Cortex of kidney (tissue), 1 donor: Measurements from ENCODE around the gene HAPSTR1.
"Not testable (repeated sequence)": the region's sequence is repeated elsewhere in the genome, so short reads cannot be mapped to it uniquely, and the experiment has no call there.

Experiments used
- DNase-seq: peaks from one replicate; lab custom pipeline; 2025; lab: John Stamatoyannopoulos, UW

Gene HAPSTR1

DNA sequence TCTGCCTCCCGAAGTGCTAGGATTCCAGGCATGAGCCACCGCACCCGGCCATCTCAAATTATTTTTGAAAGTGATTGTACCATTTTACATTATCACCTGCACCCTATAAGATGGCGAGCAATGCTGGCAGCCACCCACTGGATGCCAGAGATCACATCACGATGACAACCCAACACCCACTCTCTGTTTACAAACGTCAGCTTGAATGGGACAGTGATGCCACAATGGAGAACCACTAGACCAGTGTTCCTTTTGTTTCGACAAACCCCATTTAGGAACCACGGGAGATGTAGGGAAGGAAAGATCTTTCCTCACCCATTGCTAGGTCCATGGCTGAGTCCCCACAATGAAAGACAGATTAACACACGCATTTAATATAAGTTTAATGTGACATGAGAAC, 20.1 kb upstream of the HAPSTR1 start:
- DNase-seq = no peak

DNA sequence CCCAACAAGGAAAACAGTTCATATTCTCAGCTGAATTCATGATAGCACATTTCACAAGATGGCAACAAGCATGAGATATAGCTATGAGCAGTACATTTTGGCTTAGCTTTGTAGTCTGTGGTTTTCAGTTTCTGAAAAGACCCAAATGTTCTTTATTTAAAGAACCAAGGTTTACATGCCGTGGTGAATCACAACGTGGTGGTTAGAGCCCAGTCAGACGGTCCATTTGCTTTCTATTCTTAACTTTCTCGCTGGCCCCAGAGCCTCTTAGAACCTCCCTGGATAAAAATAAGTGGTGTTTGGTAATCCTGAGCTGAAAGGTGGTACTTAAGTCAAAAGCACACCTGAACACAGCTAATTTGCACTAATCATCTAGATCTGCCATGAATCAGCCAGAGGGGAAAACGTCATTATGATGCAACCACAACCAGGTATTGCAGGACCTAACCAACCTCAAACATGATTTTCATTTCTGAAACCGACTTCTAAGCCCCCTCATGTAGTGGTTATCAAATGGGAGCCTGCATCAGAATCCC, 18.6 kb upstream of the HAPSTR1 start:
- no peak for DNase-seq

DNA sequence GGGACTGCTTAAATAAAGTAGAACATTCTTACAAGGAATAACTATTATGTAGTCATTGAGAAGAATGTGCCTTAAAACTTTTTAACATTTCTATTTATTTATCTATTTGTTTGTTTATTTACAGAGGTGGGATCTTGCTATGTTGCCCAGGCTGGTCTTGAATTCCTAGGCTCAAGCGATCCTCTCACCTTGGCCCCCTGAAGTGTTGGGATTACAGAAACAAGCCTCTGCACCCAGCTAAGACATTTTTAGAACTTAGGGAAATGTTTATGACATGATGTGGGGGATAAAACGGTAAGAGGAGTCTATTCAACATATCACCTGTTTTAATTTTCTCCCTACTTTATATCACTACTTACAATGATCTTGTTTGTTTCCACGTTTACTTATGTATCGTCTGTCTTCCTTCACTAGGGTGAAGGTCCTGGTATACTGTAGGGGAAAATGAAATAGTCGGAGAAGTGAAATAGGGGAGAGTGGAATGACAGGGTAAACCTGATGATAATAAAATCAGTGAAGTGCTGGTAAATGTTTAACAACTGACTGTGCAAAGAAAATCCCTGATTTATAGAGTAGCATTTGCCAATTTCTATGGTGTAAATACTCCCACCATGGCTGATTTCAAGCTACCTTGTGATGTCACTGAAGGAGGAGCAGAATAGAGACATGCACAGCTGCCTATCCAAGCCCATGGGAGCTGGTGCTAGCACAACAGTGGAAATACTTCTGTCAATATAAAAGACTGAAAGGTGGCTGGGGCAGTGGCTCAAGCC, 16.0 kb upstream of the HAPSTR1 start:
- no peak for DNase-seq

DNA sequence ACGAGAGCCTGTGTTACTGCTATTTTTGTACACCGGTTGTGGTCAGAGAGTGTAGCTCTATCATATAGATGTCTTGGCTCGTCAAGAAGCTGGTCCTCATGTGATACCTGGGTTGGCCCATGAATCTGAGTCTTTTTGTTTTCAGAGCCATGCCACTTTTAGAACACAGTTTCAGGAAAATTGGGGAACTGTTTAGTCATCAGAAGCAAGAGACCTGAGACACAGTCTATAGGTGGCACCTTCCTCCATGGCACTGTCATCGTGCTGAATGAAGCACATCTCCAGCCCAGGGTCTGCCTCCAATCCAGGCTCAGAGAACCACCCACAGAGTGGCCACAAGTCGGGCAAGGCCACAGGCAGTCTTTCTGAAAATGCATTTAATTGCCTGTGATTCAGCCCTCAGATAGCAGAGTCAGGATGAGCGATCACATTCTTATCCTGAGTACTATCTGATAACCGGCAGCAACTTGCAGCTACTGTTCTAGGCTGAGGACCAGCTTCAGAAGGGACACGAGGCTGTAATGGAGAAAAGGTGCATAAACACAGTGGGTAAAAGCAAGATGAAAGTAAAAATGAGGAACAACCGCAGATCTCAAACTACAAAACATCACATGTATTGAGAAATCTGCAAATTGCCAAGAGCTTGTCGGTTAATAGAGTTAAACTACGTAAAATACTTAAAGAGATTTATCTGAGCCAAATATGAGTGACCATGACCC, 14.2 kb upstream of the HAPSTR1 start:
- DNase-seq = no peak

DNA sequence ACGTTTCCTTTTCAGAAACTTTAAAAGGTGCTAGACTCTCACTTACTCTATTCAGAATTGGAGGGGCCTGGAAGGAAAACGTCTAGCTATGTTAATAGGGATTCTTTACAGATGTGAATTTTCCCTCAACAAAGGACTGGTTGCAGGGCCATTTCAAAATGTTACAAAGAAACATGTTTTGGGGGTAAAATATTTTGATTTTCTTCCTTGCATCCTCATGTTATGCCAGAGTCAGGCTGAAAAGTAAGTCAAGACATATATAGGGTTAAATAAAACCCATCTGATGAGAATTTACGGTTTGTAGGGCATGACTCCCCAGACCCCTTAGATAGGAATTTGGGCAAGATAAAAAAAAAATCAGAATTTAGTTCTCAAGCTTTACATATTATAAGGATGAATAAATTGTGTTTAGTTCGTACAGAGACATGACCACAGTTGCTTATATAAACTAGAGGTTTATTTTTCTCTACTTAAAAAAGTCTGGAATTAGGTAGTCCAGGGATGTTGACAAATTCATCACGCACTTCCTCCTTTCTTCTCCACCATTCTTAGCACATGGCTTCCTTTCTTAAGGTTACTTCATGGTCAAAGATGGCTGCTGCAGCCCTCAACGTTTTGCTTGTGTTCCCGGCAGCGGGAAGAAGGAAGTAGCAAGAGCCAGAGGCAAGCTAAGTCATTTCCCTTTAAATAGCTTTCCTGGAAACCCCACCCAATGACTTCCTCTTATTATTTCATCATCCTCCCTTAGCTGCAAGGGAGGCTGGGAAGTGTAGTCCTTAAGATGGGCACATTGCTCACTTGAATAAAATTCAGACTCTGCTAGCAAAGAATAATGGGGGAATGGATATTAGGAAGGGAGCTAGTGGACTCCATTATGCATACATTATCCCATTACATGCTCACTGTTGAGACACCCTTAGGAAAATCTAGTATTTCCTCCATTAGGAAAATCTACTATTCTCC, 12.7 kb upstream of the HAPSTR1 start:
- not testable (repeated sequence) for DNase-seq

DNA sequence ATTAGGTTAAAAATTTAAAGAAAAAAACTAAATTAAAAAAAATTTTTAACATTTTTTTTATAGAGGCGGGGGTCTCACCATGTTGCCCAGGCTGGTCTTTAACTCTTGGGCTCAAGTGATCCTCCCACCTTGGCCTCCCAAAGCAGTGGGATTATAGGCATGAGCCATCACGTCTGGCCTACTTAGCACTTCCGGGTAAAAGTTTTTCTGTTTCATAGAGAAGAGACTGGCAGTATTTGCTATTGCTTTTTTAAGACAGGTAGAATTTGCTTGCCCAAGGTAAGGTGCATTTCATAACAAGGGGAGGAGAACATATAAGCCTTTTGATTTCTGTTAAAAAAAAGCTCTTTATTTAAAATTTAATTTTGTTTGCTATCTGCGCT, 12.0 kb upstream of the HAPSTR1 start:
- no peak for DNase-seq

DNA sequence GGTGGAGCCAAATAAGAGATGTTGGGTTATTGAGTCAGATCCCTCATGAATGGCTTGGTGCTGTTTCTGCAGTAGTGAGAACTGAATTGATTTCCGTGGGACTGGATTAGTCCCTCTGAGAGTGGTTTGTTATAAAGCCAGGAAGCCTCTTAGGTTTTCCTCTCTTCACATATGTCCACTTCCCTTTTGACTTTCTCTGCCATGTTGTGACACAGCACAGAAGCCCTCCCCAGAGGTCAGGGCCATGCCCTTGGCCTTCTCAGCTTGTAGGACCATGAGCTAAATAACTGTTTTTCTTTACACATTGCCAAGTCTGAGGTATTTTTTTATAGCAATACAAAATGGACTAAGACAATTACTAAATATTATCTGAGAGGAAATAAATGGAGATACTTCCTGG, 10.3 kb upstream of the HAPSTR1 start:
- no peak for DNase-seq

DNA sequence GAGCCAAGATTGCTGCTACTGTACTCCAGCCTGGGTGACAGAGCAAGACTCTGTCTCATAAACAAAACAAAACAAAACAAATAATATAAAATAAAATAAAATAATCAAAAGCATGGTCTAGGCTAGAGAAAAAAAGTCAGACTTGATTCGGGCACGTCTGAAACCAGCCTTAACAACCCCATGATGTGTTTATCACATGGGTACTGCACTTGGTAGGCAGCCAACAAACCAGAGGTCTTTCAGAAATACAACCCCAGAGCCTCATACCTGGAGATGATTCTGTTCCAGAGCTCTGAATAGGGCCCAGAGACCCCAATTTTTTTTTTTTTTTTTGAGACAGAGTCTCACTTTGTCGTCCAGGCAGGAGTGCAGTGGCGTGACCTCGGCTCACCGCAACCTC, 9.6 kb upstream of the HAPSTR1 start:
- no peak for DNase-seq

DNA sequence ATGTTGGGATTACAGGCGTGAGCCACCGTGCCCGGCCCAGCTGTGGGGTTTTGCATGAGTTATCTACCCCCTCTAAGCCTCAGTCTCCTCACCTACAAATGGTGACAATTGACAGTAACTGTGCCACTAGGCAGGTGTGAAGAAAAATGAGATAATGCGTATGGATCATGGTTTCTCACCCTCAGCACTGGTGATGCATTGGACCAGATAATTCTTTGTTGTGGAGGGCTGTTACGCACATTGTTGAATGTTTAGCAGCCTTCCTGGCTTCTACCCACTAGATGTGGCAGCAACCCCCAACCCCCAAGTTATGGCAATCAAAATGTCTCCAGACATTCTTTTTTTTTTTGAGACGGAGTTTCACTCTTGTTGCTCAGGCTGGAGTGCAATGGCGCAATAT, 9.0 kb upstream of the HAPSTR1 start:
- no peak for DNase-seq

DNA sequence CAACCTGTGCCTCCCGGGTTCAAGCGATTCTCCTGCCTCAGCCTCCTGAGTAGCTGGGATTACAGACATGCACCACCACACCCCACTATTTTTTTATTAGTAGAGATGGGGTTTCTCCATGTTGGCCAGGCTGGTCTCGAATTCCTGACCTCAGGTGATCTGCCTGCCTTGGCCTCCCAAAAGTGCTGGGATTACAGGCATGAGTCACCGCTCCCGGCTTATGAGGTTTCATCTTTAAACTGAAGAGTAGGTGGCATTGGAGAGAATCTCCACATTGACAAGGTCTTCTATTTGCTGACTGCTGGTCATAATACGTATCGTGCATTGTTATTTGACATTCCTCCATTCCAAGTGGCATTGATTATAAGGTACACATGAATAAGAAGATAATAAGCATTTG, 3.7 kb upstream of the HAPSTR1 start:
- not testable (repeated sequence) for DNase-seq

DNA sequence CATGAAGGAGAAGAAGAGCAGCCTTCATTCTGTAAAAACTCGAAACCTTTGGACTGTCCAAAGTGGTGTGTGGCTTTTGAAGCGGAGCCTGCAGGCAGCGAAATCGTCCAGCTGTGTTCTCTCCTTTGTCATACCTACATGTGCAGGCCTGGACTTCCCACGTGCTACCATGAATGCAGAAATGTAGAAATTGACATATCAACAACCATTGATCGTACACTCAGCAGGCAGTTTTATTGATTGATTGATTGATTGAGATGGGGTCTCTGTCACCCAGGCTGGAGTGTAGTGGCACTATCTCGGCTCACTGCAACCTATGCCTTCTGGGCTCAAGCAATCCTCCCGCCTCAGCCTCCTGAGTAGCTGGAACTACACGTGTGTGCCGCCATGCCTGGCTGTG, 2.6 kb upstream of the HAPSTR1 start:
- DNase-seq = no peak

DNA sequence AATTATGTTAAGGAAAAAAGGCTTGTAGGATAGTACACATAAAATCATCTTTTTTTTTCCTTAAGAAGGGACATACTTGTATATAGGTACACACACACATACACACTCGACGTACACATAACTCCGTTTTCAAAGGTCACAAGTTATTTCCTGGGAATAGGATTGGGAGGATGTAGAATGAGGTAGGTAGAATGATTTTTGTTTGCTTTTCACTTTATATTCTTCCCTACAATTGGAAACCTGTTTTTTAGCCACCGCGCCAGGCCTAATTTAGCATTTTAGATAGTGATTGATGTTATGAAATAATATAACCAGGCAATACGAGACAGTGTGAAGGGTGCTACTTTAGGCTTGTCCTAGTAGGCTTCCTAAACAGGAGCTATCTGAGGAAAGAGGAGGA, 1.8 kb upstream of the HAPSTR1 start:
- no peak for DNase-seq

DNA sequence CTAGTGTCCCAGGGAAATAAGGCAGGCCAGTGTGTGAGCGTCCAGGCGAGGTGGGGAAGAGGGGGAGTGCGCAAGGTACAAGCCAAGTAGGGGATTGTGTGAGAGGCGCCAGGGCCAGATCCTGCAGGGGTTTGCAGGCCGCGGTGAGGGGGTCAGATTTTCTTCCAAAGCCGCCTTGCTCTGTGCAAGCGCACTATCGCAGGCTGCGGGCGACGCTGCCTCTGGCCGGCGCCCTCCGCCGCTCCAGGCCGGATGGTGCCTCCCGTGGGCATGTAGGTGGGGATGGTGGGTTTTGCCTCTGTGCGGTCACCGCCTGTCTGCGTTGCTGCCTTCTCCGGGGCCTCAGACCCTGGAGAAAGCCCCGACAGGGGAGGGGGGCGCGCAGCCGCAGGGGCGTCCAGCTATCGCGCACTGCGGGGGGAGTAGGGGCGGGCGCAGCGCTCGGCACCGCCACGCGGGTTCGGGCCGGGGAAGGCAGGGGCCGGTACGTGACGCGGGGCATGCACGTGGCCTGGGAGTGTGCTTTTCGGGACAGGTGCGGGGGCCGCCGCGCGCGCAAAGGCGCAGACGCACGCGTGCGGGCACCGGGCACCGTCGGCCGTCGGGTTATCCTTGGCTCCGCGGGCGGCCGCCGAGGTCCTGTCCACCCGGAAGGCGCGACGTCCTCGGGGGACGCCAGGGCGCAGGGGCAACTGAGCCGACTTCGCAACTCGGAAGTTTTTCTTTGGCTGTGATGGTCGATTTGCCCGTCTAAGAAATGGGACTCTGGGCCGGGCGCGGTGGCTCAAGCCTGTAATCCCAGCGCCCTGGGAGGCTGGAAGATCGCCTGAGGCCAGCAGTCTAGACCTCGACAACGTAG, 1.1 kb upstream of the HAPSTR1 start:
- DNase-seq = no peak

DNA sequence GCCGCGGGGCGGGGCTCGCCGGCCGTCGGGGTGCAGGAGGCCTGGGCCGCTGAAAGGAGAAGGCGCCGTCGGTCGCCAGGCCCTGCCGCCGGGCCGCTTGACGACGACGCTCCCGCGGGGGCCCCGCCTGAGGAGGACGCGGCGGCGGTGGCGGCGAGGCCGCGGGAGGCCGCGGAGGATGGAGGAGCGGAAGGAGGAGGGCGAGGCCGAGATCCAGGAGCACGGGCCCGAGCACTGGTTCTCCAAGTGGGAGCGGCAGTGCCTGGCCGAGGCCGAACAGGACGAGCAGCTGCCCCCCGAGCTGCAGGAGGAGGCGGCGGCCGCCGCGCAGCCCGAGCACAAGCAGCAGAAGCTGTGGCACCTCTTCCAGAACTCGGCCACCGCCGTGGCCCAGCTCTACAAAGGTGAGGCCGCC, 430 bp downstream of the HAPSTR1 start:
- no peak for DNase-seq

DNA sequence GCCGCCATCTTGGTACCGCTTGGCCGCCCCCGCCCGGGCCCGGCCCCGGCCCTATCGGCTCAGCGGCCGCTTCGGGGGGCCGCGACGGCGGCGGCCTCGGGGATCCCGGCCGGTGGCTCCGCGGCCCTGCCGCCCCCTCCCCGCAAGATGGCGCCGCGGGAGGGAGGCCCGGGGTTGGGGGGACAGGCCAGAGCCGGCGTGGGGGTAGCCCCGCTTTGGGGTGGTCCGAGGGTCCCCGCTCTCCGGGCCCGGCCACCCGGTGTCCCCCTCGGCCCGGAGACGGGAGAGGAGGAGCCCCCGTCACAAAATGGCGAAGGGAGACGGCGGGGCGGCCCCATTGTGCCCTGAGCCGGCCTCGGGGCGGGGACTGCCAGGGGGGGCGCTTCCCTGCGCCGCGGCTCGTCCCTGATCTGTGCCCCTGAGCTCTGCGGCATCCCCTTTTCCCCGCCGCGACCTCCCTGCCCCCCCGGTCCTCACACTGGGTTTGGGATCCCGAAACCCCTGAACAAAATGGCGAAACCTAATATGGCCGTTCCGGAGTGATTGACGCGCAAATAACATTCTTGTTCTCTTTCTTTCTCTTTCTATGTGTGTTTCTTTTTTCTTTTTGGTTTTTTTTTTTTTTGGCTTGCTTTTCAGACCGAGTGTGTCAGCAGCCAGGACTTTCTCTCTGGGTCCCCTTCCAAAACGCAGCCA, 986 bp downstream of the HAPSTR1 start:
- DNase-seq = no peak

DNA sequence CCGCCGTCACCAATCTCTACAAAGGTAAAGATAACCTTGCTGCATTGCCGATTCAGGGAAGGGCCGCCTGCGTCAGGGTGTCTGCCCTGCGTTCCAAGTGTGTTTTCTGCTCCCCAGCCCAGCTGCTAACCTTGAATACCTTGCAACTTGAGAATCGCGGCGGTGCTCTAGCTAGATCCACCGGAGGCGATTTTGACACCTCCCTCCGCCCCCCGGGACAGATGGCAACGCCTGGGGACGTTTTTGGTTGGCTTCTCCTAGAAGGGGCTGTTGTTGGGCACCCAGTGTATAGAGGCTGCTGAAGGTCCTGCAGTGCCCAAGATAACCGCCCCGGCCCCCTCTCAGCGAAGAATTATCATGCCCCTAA, 1.5 kb downstream of the HAPSTR1 start:
- no peak for DNase-seq

DNA sequence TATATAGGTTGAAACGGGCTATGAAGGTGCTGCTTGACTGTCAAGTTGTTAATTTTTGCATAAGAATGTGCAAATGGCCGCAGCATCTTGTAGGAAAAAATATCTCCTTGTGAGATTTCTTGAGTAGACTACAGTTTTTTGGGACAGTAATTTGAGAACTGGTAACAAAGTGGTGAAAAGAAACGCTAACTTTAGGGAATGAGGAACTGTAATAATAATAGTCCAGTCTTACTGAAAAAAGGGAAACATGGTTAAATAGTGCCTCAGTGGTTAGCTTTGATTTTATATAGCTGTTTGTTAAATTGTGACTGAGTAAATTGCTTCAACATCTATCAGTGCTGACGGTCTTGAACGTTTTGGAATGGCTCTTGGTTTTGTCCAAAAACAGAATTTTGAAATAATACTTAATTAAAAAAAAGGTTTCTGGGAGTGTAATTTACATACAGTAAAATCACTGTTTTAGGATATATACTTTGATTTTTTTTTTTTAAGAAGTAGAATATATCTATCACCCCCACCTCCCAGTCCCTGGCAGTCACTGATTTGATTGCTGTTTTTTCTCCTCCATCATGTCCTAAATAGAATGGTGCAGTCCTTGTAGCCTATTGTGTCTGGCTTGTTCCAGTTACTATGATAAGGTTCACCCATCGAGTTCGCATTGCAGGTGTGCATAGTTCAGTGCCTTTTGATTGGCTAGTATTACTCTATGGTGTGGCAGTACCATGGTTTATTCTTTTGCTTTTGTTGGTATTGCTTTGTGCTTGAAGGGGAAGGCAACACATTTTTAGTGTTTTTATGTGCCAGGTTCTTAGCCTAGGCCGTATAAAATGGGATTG, 2.8 kb downstream of the HAPSTR1 start:
- DNase-seq = no peak

DNA sequence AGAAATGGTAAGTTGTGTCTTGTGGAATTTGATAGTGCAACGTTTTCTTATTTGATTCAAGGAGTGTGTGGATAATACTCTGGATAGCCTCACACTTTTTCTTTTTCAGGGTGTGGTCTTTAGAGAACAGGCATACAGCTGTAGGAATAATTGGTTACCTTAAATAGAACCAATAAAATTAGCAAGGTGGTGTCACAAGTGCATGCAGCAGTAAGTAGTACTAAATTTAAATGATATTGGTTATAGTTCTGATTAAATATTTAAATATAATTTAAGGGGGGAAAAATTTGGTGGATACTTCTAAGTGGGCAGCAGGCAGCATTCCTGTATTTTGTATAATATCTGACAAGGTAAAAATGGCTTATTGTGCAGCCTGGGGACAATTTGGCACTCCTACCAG, 3.7 kb downstream of the HAPSTR1 start:
- DNase-seq = no peak

DNA sequence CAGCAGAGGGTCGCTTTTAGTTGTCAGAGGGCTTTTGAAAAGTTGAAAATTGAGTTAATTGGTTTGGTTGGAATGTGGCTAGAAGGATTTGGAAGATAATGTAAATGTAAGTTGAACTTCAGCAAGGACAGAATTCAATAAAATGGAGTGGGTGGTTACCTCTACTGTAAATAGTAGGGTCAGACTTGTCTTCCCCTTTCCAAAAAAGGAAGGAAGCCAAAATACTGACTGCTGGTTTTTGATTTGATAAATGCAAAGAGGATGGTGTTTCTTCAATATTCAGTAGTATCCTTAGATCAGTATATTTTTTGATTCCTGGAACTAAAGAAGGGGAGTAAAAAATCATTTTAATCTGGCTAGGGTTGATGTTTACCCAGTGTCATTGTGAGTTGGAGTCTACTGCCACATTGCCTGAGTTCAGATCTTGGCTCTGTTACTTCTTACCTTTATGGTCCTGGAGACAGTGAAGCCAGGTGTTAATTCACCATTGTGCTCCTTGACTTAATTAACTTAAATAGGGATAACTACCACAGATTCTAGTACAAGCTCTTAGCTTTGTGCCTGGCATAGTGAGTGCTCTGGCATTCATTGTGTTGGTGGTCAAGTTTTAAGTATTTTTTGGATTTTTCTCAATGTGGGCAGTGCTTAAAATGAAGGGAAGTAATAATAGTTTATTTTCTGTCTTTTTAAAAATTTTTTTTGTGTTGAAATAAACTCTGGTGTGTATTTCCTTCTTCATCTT, 4.4 kb downstream of the HAPSTR1 start:
- DNase-seq = no peak
